ENCODE measurements around the gene PLEKHF1. TPM values are rescaled to one million over a fixed set of nuclear protein-coding genes. Genes with fewer than 3 reads are reported as not detected.
A peak's percentile ranks its signal among the peaks of the same experiment; 100 is the strongest.

PLEKHF1 gene
- total RNA-seq, 1 donor from 2014 or later = 28.0 TPM

- peaks cover 13% of the 10 kb centered on the region for H3K27me3 Mint-ChIP-seq (ENCODE audit: low read depth)
- H3K4me1 Mint-ChIP-seq (ENCODE audit: low read depth) = peaks cover 19% of the 10 kb centered on the region
- DNase-seq (ENCODE audit: low spot score) = no peak
- no peak overlapping the region for H3K27ac Mint-ChIP-seq
- no peaks in the 10 kb centered on the region for H3K36me3 Mint-ChIP-seq (ENCODE audit: low read depth)
- H3K9me3 Mint-ChIP-seq = no peaks in the 10 kb centered on the region
- intact Hi-C loops (cut with micrococcal nuclease) = no loop called here
- H3K4me3 Mint-ChIP-seq (ENCODE audit: low read depth) = no peak overlapping the region
Observed at GRCh38 chr19:29641597-29641996, 23.7 kb upstream of the PLEKHF1 start.

GRCh38 chr19:29643361-29643935, 21.8 kb upstream of the PLEKHF1 start:
- Mint-ChIP-seq H3K36me3 (ENCODE audit: low read depth) (no peaks in the 10 kb centered on the region), H3K4me3 (ENCODE audit: low read depth) (no peak overlapping the region), H3K9me3 (no peaks in the 10 kb centered on the region), H3K27me3 (ENCODE audit: low read depth) (peaks cover 13% of the 10 kb centered on the region), H3K4me1 (ENCODE audit: low read depth) (peaks cover 19% of the 10 kb centered on the region), H3K27ac (no peak overlapping the region)
- intact Hi-C loops (cut with micrococcal nuclease) = no loop called here
- no peak for DNase-seq (ENCODE audit: low spot score)

- H3K36me3 Mint-ChIP-seq (ENCODE audit: low read depth) = no peaks in the 10 kb centered on the region
- DNase-seq (ENCODE audit: low spot score) = no peak
- no peak overlapping the region for H3K27ac Mint-ChIP-seq
- intact Hi-C loops (cut with micrococcal nuclease) = no loop called here
- no peaks in the 10 kb centered on the region for H3K9me3 Mint-ChIP-seq
- peaks cover 19% of the 10 kb centered on the region for H3K4me1 Mint-ChIP-seq (ENCODE audit: low read depth)
- H3K4me3 Mint-ChIP-seq (ENCODE audit: low read depth) = no peak overlapping the region
- peaks cover 13% of the 10 kb centered on the region for H3K27me3 Mint-ChIP-seq (ENCODE audit: low read depth)
Observed at GRCh38 chr19:29644210-29644609, 21.1 kb upstream of the PLEKHF1 start.

- Mint-ChIP-seq H3K4me1 (ENCODE audit: low read depth) (peaks cover 19% of the 10 kb centered on the region), H3K4me3 (ENCODE audit: low read depth) (no peak overlapping the region), H3K27me3 (ENCODE audit: low read depth) (peaks cover 11% of the 10 kb centered on the region), H3K9me3 (no peaks in the 10 kb centered on the region), H3K36me3 (ENCODE audit: low read depth) (no peaks in the 10 kb centered on the region), H3K27ac (no peak overlapping the region)
- DNase-seq (ENCODE audit: low spot score) = no peak
- intact Hi-C loops (cut with micrococcal nuclease) = no loop called here
Observed at GRCh38 chr19:29645491-29645867, 19.8 kb upstream of the PLEKHF1 start.

GRCh38 chr19:29645911-29646310, 19.4 kb upstream of the PLEKHF1 start:
- Mint-ChIP-seq H3K27ac (peak overlapping the region; percentile 18), H3K9me3 (no peaks in the 10 kb centered on the region), H3K36me3 (ENCODE audit: low read depth) (no peaks in the 10 kb centered on the region), H3K4me3 (ENCODE audit: low read depth) (no peak overlapping the region), H3K27me3 (ENCODE audit: low read depth) (peaks cover 11% of the 10 kb centered on the region), H3K4me1 (ENCODE audit: low read depth) (peaks cover 19% of the 10 kb centered on the region)
- no peak for DNase-seq (ENCODE audit: low spot score)
- intact Hi-C loops (cut with micrococcal nuclease) = no loop called here

GRCh38 chr19:29650772-29651387, 14.4 kb upstream of the PLEKHF1 start:
- intact Hi-C loops (cut with micrococcal nuclease) = no loop called here
- peaks cover 11% of the 10 kb centered on the region for H3K27me3 Mint-ChIP-seq (ENCODE audit: low read depth)
- H3K4me3 Mint-ChIP-seq (ENCODE audit: low read depth) = no peak overlapping the region
- DNase-seq (ENCODE audit: low spot score) = no peak
- no peaks in the 10 kb centered on the region for H3K36me3 Mint-ChIP-seq (ENCODE audit: low read depth)
- H3K27ac Mint-ChIP-seq = no peak overlapping the region
- H3K9me3 Mint-ChIP-seq = peaks cover 8% of the 10 kb centered on the region
- peaks cover 16% of the 10 kb centered on the region for H3K4me1 Mint-ChIP-seq (ENCODE audit: low read depth)

GRCh38 chr19:29651622-29652394, 13.5 kb upstream of the PLEKHF1 start:
- Mint-ChIP-seq H3K4me1 (ENCODE audit: low read depth) (peaks cover 11% of the 10 kb centered on the region), H3K36me3 (ENCODE audit: low read depth) (no peaks in the 10 kb centered on the region), H3K9me3 (peaks cover 8% of the 10 kb centered on the region), H3K4me3 (ENCODE audit: low read depth) (no peak overlapping the region), H3K27ac (no peak overlapping the region), H3K27me3 (ENCODE audit: low read depth) (peaks cover 11% of the 10 kb centered on the region)
- no peak for DNase-seq (ENCODE audit: low spot score)
- intact Hi-C loops (cut with micrococcal nuclease) = no loop called here

GRCh38 chr19:29653398-29653797, 11.9 kb upstream of the PLEKHF1 start:
- H3K36me3 Mint-ChIP-seq (ENCODE audit: low read depth) = no peaks in the 10 kb centered on the region
- H3K4me3 Mint-ChIP-seq (ENCODE audit: low read depth) = no peak overlapping the region
- no peak overlapping the region for H3K27ac Mint-ChIP-seq
- H3K27me3 Mint-ChIP-seq (ENCODE audit: low read depth) = peaks cover 11% of the 10 kb centered on the region
- intact Hi-C loops (cut with micrococcal nuclease) = no loop called here
- peaks cover 8% of the 10 kb centered on the region for H3K9me3 Mint-ChIP-seq
- peaks cover 11% of the 10 kb centered on the region for H3K4me1 Mint-ChIP-seq (ENCODE audit: low read depth)
- DNase-seq (ENCODE audit: low spot score) = no peak

- intact Hi-C loops (cut with micrococcal nuclease) = no loop called here
- H3K36me3 Mint-ChIP-seq (ENCODE audit: low read depth) = no peaks in the 10 kb centered on the region
- peaks cover 11% of the 10 kb centered on the region for H3K27me3 Mint-ChIP-seq (ENCODE audit: low read depth)
- peaks cover 8% of the 10 kb centered on the region for H3K9me3 Mint-ChIP-seq
- peaks cover 13% of the 10 kb centered on the region for H3K4me1 Mint-ChIP-seq (ENCODE audit: low read depth)
- no peak overlapping the region for H3K4me3 Mint-ChIP-seq (ENCODE audit: low read depth)
- DNase-seq (ENCODE audit: low spot score) = no peak
- H3K27ac Mint-ChIP-seq = no peak overlapping the region
Observed at GRCh38 chr19:29655648-29656335, 9.5 kb upstream of the PLEKHF1 start.

GRCh38 chr19:29658221-29658991, 6.9 kb upstream of the PLEKHF1 start:
- no peak overlapping the region for H3K27ac Mint-ChIP-seq
- H3K27me3 Mint-ChIP-seq (ENCODE audit: low read depth) = peaks cover 5% of the 10 kb centered on the region
- intact Hi-C loops (cut with micrococcal nuclease) = no loop called here
- peaks cover 31% of the 10 kb centered on the region for H3K4me1 Mint-ChIP-seq (ENCODE audit: low read depth)
- no peak for DNase-seq (ENCODE audit: low spot score)
- peaks cover 8% of the 10 kb centered on the region for H3K9me3 Mint-ChIP-seq
- H3K4me3 Mint-ChIP-seq (ENCODE audit: low read depth) = no peak overlapping the region
- no peaks in the 10 kb centered on the region for H3K36me3 Mint-ChIP-seq (ENCODE audit: low read depth)

GRCh38 chr19:29660835-29661234, 4.4 kb upstream of the PLEKHF1 start:
- H3K27ac Mint-ChIP-seq = peak overlapping the region; percentile 64
- H3K4me3 Mint-ChIP-seq (ENCODE audit: low read depth) = no peak overlapping the region
- no peak for DNase-seq (ENCODE audit: low spot score)
- no peaks in the 10 kb centered on the region for H3K27me3 Mint-ChIP-seq (ENCODE audit: low read depth)
- intact Hi-C loops (cut with micrococcal nuclease) = loop anchor here (2.0 to 10.0 kb wide), 2 partner anchors 50 to 284 kb away; partner anchors contain the start of gene URI1
- H3K9me3 Mint-ChIP-seq = no peaks in the 10 kb centered on the region
- no peaks in the 10 kb centered on the region for H3K36me3 Mint-ChIP-seq (ENCODE audit: low read depth)
- H3K4me1 Mint-ChIP-seq (ENCODE audit: low read depth) = peaks cover 33% of the 10 kb centered on the region

- peak overlapping the region; percentile 90 for H3K27ac Mint-ChIP-seq
- no peaks in the 10 kb centered on the region for H3K27me3 Mint-ChIP-seq (ENCODE audit: low read depth)
- intact Hi-C loops (cut with micrococcal nuclease) = loop anchor here (1.0 to 10.0 kb wide), 3 partner anchors 9 to 283 kb away; partner anchors contain the start of gene URI1
- H3K36me3 Mint-ChIP-seq (ENCODE audit: low read depth) = peaks cover 9% of the 10 kb centered on the region
- H3K4me3 Mint-ChIP-seq (ENCODE audit: low read depth) = peak overlapping the region; percentile 69
- no peaks in the 10 kb centered on the region for H3K9me3 Mint-ChIP-seq
- no peak for DNase-seq (ENCODE audit: low spot score)
- peaks cover 38% of the 10 kb centered on the region for H3K4me1 Mint-ChIP-seq (ENCODE audit: low read depth)
Observed at GRCh38 chr19:29662278-29662603, 3.0 kb upstream of the PLEKHF1 start.

Data from activated T-helper 2 cell treated with anti-CD3 and anti-CD28 coated beads, Interferon-gamma antibody, Interleukin-2, Interleukin-4, amounts not matched to agents 10 μg/mL and 5 μg/mL and 100 μg/mL, durations not matched to agents 14 hours and 24 hours and 36 hours (primary cell).